GM19193 (cell line): ENCODE data around the gene COMMD10.

Source experiments
- POLR2A ChIP-seq: IDR thresholded peaks from 4 replicates; pipeline ENCODE4 v1.6.1; 2011; ENCODE audit not compliant: insufficient read depth, insufficient read length; ENCODE audit errors: extremely low read depth

COMMD10 gene

GRCh38 chr5:116076496-116076895 lies 8.3 kb upstream of the COMMD10 start:
- no peak for TF ChIP-seq POLR2A

DNA sequence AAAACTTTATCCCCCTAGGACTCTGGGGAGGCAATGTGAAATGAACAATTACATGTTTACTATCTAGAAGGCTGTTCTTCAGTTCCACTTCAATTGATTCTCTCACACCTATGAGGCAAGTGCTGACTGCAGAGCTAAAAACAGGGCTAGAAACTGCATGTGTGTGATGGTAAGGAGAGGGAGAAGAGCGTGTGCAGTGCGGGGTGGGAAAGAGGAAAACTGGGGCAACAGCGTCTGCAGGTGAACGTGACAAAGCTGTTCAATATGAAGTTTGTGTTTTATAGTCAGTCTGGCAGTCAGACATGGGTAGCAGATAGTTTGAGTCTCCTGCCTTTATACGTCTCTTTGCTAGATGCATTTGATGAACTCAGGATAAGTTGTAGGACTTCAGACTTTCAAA lies 6.6 kb upstream of the COMMD10 start:
- TF ChIP-seq POLR2A = no peak

DNA sequence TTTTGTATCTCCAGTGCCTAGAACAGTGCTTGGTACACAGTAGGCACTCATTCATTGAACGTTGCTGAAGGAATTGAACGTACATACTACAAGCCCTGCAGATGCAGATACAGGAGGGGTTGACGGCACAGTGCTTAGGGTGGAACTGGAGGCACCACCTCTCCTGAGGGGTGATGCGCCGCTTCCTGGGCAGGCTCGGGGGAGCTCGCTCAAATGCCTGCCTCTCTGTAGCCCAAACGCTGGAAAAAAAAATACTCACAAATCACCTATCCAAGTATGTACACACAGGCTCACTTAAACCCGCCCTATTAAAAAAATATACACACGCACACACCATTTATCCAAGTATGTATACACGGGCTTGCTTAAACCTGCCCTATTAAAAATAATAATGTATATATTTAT lies 536 bp upstream of the COMMD10 start:
- TF ChIP-seq POLR2A = no peak

DNA sequence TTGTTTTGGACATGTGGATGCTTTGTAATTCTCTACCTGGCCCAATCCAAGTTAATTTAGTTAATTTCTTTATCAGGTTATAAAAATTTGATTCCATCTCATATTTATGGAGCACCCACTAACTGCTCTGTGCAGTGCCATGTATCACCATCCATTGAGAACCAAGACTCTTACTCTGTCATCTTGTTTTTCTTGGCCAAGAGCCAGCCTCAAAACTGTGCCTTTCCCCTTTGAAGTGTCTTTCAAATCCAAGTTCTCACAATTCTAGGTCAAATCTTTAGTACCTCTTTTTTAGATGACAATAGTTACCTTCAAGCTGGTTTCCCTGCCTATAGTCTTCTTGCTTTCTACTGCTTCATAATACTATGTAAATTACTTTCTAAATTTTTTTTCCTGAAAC lies 3.2 kb downstream of the COMMD10 start:
- TF ChIP-seq POLR2A = no peak

DNA sequence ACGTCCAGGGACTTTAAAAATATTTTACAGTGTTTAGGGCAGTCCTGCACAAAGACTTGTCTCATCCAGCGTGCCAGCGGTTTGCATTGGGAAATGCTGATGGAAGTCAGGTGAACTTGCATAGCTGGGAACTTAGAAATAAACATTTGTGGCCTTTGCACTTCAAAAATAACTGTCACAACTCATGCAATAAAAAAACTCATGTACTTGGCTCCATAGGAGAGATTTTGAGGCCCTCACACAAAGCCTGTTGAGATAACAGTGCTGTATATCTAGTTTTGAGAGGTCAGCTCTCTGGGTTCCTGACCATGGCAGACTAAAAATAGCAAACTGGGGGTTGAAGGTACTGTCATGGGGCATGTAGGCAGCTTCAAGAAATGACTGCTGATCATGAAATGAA lies 5.5 kb downstream of the COMMD10 start:
- no peak for TF ChIP-seq POLR2A

DNA sequence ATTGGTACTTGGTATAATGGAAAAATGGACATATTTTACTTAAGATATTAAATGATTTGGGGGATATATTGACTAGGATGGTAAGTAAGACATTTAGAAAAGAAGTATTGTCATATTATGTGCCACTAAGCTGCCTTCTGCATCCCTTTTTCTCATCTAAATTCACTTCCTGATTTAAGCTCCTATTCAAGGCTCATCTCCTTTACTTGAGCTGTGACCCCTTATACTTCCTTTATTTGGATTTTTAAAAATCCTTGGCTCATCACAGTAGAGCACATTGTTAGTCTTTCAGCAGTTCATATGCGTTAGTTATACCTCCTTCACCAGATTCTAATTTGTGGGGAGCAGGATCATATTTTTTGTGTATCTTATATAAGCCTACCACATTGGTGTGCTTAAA lies 6.6 kb downstream of the COMMD10 start:
- no peak for TF ChIP-seq POLR2A

DNA sequence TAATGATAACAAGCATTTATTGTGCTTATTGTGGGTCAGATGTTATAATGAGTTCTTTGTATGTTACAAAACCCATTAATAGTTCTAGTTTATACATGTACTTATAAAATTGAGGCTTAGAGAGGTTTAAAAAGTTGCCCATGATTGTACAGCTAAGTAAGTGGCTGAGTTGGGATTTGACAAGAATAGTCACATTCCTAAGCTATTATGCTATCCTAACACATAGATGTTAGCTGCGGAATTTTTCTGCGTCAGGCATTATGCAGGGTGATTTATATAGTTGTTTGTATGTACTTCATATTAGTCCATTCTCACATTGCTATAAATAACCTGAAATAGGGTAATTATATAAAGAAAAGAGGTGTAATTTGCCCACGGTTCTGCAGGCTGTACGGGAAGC lies 12.5 kb downstream of the COMMD10 start:
- no peak for TF ChIP-seq POLR2A

DNA sequence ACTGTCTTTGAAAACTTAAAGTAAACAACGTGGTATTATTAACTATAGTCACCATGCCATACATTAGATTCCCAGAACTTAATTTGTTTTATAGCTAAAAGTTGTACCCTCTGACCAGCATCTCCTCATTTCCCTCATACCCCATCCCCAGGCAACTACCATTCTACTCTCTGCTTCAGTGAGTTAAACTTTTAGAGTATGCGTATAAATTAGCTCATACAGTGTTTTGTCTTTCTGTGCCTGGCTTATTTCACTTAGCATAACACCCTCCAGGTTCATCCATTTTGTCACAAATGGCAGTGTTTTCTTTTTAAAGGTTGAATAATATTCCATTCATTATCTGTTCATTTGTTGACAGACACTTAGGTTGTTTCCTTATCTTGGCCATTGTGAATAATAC lies 14.2 kb downstream of the COMMD10 start:
- TF ChIP-seq POLR2A = no peak

- TF ChIP-seq POLR2A = no peak
Measured at GRCh38 chr5:116115163-116115562, 30.3 kb downstream of the COMMD10 start.

DNA sequence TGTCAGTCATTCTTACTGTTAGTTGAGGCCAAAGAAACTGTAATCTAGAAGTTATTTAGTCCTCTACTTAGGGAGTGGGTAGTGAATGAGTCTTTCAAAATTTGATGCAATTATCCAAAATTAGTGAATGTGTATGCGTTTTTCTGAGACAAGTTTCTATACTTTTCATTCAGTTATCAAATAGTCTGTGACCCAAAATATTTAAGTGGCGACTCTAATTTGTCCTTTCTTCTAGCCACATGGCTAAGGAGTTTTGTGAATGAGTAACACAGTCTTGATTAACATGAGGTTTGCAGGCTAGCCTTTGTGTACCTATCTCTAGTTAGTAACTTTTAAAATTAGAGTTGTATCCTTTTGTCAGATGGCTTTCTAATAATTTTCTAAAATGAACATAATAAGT lies 45.6 kb downstream of the COMMD10 start:
- TF ChIP-seq POLR2A = no peak

GRCh38 chr5:116130976-116131375 lies 46.2 kb downstream of the COMMD10 start:
- TF ChIP-seq POLR2A = no peak

- TF ChIP-seq POLR2A = no peak
Measured at GRCh38 chr5:116133281-116133680, 48.5 kb downstream of the COMMD10 start.

GRCh38 chr5:116135344-116135743 lies 50.5 kb downstream of the COMMD10 start:
- TF ChIP-seq POLR2A = no peak

- no peak for TF ChIP-seq POLR2A
Measured at GRCh38 chr5:116137544-116138378, 52.9 kb downstream of the COMMD10 start.

DNA sequence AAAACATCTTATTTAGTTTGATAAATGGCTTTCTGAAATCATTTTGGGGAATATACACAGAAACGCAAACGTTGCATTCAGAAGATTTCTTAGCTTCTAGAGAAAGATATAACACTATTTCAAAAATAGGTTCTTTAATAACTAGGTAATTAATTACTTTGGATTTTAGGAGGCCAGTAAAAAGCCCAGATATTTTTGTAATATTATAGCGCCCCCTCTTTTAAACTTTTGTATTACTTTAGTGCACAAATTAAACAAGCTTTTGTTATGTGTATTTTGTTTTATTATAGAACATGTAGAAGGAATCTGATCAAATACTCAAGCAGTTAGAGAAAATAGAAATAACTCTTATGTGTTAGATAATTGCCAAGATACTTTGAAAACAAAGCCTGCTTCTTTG lies 57.7 kb downstream of the COMMD10 start:
- no peak for TF ChIP-seq POLR2A

DNA sequence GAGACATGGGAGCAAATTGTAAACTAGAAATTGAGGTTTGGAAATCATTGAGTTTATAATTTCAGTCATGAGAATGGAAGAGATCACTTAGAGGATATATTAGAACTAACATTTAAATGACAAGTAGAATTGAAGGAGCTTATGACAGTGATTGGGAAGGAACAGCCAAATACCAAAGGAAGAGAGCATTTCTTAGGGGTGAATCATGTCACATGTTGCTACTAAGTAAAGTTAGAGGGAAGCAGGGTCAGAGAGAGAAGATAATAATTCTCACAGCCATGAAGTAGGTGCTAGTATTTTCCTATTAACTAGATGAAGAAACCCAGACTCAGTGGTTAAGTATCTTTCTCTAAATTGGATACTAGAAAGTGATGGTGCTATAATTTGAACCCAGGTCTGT lies 59.3 kb downstream of the COMMD10 start:
- no peak for TF ChIP-seq POLR2A

GRCh38 chr5:116144991-116145390 lies 60.2 kb downstream of the COMMD10 start:
- no peak for TF ChIP-seq POLR2A
